ENCODE data around the gene LAMA3.

- TF ChIP-seq CTCF (IDR thresholded peaks at IDR 0.05; ENCODE audit: borderline replicate concordance, extremely low read depth, low read length, poor library complexity, severe bottlenecking) (no peak), EZH2 (IDR thresholded peaks at IDR 0.05; ENCODE audit: borderline replicate concordance, low read depth, low read length, severe bottlenecking) (no peak)
Measured at GRCh38 chr18:23953984-23954383, 264.7 kb downstream of the LAMA3 start.

Measured in DND-41 (cell line).